Measurements from ENCODE around the gene EIF1.

DNA sequence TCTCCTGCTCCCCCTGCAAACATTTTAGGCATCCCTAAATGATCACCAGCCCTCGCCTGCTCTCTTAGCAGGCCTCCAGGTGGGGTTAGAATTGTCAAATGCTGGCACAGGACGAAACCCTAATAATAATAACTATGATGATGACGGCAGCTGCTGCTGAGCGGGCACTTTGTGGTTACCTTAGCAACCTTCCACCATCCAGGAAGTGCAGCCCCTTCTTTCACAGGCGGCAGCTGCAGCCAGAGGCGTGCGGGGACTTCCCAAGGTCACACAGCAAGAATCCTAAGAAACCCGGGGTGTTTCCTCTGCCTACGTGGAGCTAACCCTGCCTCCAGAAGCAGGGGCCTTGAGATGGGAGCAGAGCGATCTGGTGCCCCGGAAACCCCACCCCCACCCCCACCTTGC is 22.4 kb upstream of the EIF1 start:
- TF ChIP-seq, protein P1, sequence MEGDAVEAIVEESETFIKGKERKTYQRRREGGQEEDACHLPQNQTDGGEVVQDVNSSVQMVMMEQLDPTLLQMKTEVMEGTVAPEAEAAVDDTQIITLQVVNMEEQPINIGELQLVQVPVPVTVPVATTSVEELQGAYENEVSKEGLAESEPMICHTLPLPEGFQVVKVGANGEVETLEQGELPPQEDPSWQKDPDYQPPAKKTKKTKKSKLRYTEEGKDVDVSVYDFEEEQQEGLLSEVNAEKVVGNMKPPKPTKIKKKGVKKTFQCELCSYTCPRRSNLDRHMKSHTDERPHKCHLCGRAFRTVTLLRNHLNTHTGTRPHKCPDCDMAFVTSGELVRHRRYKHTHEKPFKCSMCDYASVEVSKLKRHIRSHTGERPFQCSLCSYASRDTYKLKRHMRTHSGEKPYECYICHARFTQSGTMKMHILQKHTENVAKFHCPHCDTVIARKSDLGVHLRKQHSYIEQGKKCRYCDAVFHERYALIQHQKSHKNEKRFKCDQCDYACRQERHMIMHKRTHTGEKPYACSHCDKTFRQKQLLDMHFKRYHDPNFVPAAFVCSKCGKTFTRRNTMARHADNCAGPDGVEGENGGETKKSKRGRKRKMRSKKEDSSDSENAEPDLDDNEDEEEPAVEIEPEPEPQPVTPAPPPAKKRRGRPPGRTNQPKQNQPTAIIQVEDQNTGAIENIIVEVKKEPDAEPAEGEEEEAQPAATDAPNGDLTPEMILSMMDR (optimal IDR thresholded peaks at IDR 0.05 in 1 of 3, IDR thresholded peaks at IDR 0.05 in 1 of 3, conservative IDR thresholded peaks at IDR 0.05 in 1 of 3; ENCODE audit: extremely low read depth in 1 of 3, insufficient read depth in 2 of 3, low read length in 3 of 3), result no peak
- no peak for TF ChIP-seq EZH2 (IDR thresholded peaks at IDR 0.05; ENCODE audit: low read length)
